ENCODE results near the gene SELENOM.

Gene SELENOM

GRCh38 chr22:31086703-31087330, 20.6 kb downstream of the SELENOM start:
- no peaks in the 10 kb centered on the region for H3K27me3 Mint-ChIP-seq

GRCh38 chr22:31085928-31086327, 21.4 kb downstream of the SELENOM start:
- Mint-ChIP-seq H3K9me3 (no peaks in the 10 kb centered on the region), H3K36me3 (peaks cover 12% of the 10 kb centered on the region), H3K27ac (no peak overlapping the region), H3K27me3 (peaks cover 1% of the 10 kb centered on the region), H3K4me3 (peak overlapping the region; percentile 78), H3K4me1 (peaks cover 39% of the 10 kb centered on the region)
- CTCF ChIA-PET: interaction anchor here (1.1 to 2.6 kb wide), 5 partner anchors 10 to 331 kb away, joined by 3 to 9 read pairs (median 7); no protein-coding TSS in a partner anchor
- no peak for DNase-seq

More at GRCh38 chr22:31086703-31087330, 20.6 kb downstream of the SELENOM start:
- H3K9me3 Mint-ChIP-seq: no peaks in the 10 kb centered on the region
- no peak overlapping the region for H3K4me3 Mint-ChIP-seq
- DNase-seq: no peak
- H3K27ac Mint-ChIP-seq: no peak overlapping the region
- H3K4me1 Mint-ChIP-seq: peaks cover 31% of the 10 kb centered on the region
- CTCF ChIA-PET: interaction anchor here (0.6 to 2.6 kb wide), 5 partner anchors 9 to 167 kb away, joined by 3 to 9 read pairs (median 4); no protein-coding TSS in a partner anchor
- H3K36me3 Mint-ChIP-seq: peaks cover 12% of the 10 kb centered on the region

GRCh38 chr22:31085493-31085824, 21.9 kb downstream of the SELENOM start:
- Mint-ChIP-seq H3K4me3 (peak overlapping the region; percentile 78), H3K27me3 (peaks cover 6% of the 10 kb centered on the region), H3K4me1 (peaks cover 43% of the 10 kb centered on the region), H3K36me3 (peaks cover 10% of the 10 kb centered on the region), H3K27ac (peak overlapping the region; percentile 84), H3K9me3 (no peaks in the 10 kb centered on the region)
- DNase-seq: no peak
- CTCF ChIA-PET: interaction anchor here (0.8 to 2.6 kb wide), 11 partner anchors 10 to 331 kb away, joined by 3 to 9 read pairs (median 4); partner anchors contain the start of genes INPP5J and SELENOM

- H3K36me3 Mint-ChIP-seq: peaks cover 10% of the 10 kb centered on the region
- no peaks in the 10 kb centered on the region for H3K9me3 Mint-ChIP-seq
- H3K27me3 Mint-ChIP-seq: peaks cover 8% of the 10 kb centered on the region
- peak overlapping the region; percentile 84 for H3K4me3 Mint-ChIP-seq
- peaks cover 44% of the 10 kb centered on the region for H3K4me1 Mint-ChIP-seq
- peak; percentile 92 for DNase-seq
- H3K27ac Mint-ChIP-seq: peak overlapping the region; percentile 84
- CTCF ChIA-PET: interaction anchor here (0.8 to 2.6 kb wide), 14 partner anchors 8 to 330 kb away, joined by 3 to 9 read pairs (median 4); partner anchors contain the start of genes INPP5J, MORC2 and SELENOM
Observed at GRCh38 chr22:31084811-31085492, 22.4 kb downstream of the SELENOM start.

GRCh38 chr22:31083923-31084810, 23.2 kb downstream of the SELENOM start:
- DNase-seq: peak; percentile 38
- Mint-ChIP-seq H3K4me1 (peaks cover 44% of the 10 kb centered on the region), H3K27ac (peak overlapping the region; percentile 71), H3K4me3 (peak overlapping the region; percentile 84), H3K9me3 (no peaks in the 10 kb centered on the region), H3K27me3 (peaks cover 9% of the 10 kb centered on the region), H3K36me3 (peaks cover 10% of the 10 kb centered on the region)
- CTCF ChIA-PET: interaction anchor here (0.8 to 3.7 kb wide), 13 partner anchors 9 to 322 kb away, joined by 3 to 22 read pairs (median 6); partner anchors contain the start of genes MORC2 and SELENOM

GRCh38 chr22:31083377-31083768, 24.0 kb downstream of the SELENOM start:
- Mint-ChIP-seq H3K4me3 (peak overlapping the region; percentile 84), H3K9me3 (no peaks in the 10 kb centered on the region), H3K36me3 (peaks cover 10% of the 10 kb centered on the region), H3K27ac (no peak overlapping the region), H3K27me3 (peaks cover 11% of the 10 kb centered on the region), H3K4me1 (peaks cover 44% of the 10 kb centered on the region)
- no peak for DNase-seq
- CTCF ChIA-PET: interaction anchor here (0.7 to 3.7 kb wide), 8 partner anchors 8 to 321 kb away, joined by 3 to 22 read pairs (median 4); no protein-coding TSS in a partner anchor

GRCh38 chr22:31082606-31083376, 24.6 kb downstream of the SELENOM start:
- Mint-ChIP-seq H3K27me3 (peaks cover 15% of the 10 kb centered on the region), H3K4me1 (peaks cover 44% of the 10 kb centered on the region), H3K9me3 (no peaks in the 10 kb centered on the region), H3K27ac (no peak overlapping the region), H3K4me3 (peak overlapping the region; percentile 89), H3K36me3 (peaks cover 5% of the 10 kb centered on the region)
- CTCF ChIA-PET: interaction anchor here (0.7 to 3.7 kb wide), 9 partner anchors 9 to 320 kb away, joined by 3 to 22 read pairs (median 3); no protein-coding TSS in a partner anchor
- peak; percentile 75 for DNase-seq

GRCh38 chr22:31081963-31082605, 25.3 kb downstream of the SELENOM start:
- H3K36me3 Mint-ChIP-seq: peaks cover 2% of the 10 kb centered on the region
- no peak for DNase-seq
- peak overlapping the region; percentile 89 for H3K4me3 Mint-ChIP-seq
- H3K27ac Mint-ChIP-seq: no peak overlapping the region
- peaks cover 44% of the 10 kb centered on the region for H3K4me1 Mint-ChIP-seq
- H3K9me3 Mint-ChIP-seq: no peaks in the 10 kb centered on the region
- CTCF ChIA-PET: interaction anchor here (0.8 to 3.7 kb wide), 6 partner anchors 9 to 319 kb away, joined by 3 to 22 read pairs (median 9); no protein-coding TSS in a partner anchor
- H3K27me3 Mint-ChIP-seq: peaks cover 18% of the 10 kb centered on the region

GRCh38 chr22:31080848-31081649, 26.3 kb downstream of the SELENOM start, which contains the start of gene SMTN:
TSS of gene SMTN (plus strand) at chr22:31081318. CDS start at chr22:31083259, 1,941 bp downstream.
- Mint-ChIP-seq H3K27me3 (peaks cover 18% of the 10 kb centered on the region), H3K4me1 (peaks cover 44% of the 10 kb centered on the region), H3K4me3 (peak within 1 kb of the TSS; percentile 89), H3K27ac (peak within 1 kb of the TSS; percentile 74), H3K9me3 (no peaks in the 10 kb centered on the region), H3K36me3 (peaks cover 2% of the 10 kb centered on the region)
- peak; percentile 94 for DNase-seq
- CTCF ChIA-PET: interaction anchor here (0.6 to 3.7 kb wide), 3 partner anchors 134 to 318 kb away, joined by 3 to 22 read pairs (median 3); no protein-coding TSS in a partner anchor

GRCh38 chr22:31080164-31080847, 27.1 kb downstream of the SELENOM start:
- peaks cover 18% of the 10 kb centered on the region for H3K27me3 Mint-ChIP-seq

GRCh38 chr22:31079095-31079642, 28.2 kb downstream of the SELENOM start:
- no peak overlapping the region for H3K27ac Mint-ChIP-seq
- peaks cover 37% of the 10 kb centered on the region for H3K4me1 Mint-ChIP-seq
- CTCF ChIA-PET: no interaction called here
- H3K27me3 Mint-ChIP-seq: peaks cover 18% of the 10 kb centered on the region
- no peak overlapping the region for H3K4me3 Mint-ChIP-seq
- DNase-seq: no peak
- no peaks in the 10 kb centered on the region for H3K9me3 Mint-ChIP-seq
- H3K36me3 Mint-ChIP-seq: peaks cover under 1% of the 10 kb centered on the region

More at GRCh38 chr22:31080164-31080847, 27.1 kb downstream of the SELENOM start:
- CTCF ChIA-PET: interaction anchor here (0.6 to 3.7 kb wide), 3 partner anchors 133 to 318 kb away, joined by 3 to 22 read pairs (median 3); no protein-coding TSS in a partner anchor
- DNase-seq: no peak
- peaks cover 42% of the 10 kb centered on the region for H3K4me1 Mint-ChIP-seq
- peak overlapping the region; percentile 74 for H3K27ac Mint-ChIP-seq
- no peaks in the 10 kb centered on the region for H3K9me3 Mint-ChIP-seq
- H3K4me3 Mint-ChIP-seq: peak overlapping the region; percentile 89
- peaks cover 2% of the 10 kb centered on the region for H3K36me3 Mint-ChIP-seq
